ENCODE data around the gene SP3. TPM values are rescaled to one million over a fixed set of nuclear protein-coding genes. Genes with fewer than 3 reads are reported as not detected.

Gene SP3
- total and polyA plus RNA-seq, 9 of the 15 experiments (the other 6 are each of a cell fraction or from before 2014, with no cell fraction given): 12.0 to 106 (median 74.9) TPM

GRCh38 chr2:173860082-173860481 is 105.1 kb downstream of the SP3 start (continued):
- TF ChIP-seq HBP1 (CRISPR knock-in tag; IDR thresholded peaks at IDR 0.05) (no peak), CREB3L1 (IDR thresholded peaks at IDR 0.05; ENCODE audit: borderline replicate concordance, low read depth) (no peak), MAFK (IDR thresholded peaks at IDR 0.05; ENCODE audit: low read length) (no peak), TAF9B (IDR thresholded peaks at IDR 0.05; ENCODE audit: partially characterized antibody) (no peak), SIN3B (IDR thresholded peaks at IDR 0.05; ENCODE audit: low read depth) (no peak), CAMTA2 (CRISPR knock-in tag; conservative IDR thresholded peaks at IDR 0.05) (no peak), L3MBTL2 (IDR thresholded peaks at IDR 0.05) (peak; percentile 33; the same call in 1 of the 2 replicates), NRF1 (conservative IDR thresholded peaks at IDR 0.05 in 1 of 2, IDR thresholded peaks at IDR 0.05 in 1 of 2) (peak; percentile 29 to 43; a peak in 1 of 4 replicates), ZNF79 (CRISPR knock-in tag; IDR thresholded peaks at IDR 0.05; ENCODE audit: low read depth) (no peak), ZSCAN32 (CRISPR knock-in tag; IDR thresholded peaks at IDR 0.05) (no peak), ZNF717 (CRISPR knock-in tag; IDR thresholded peaks at IDR 0.05) (no peak), MTA2 (IDR thresholded peaks at IDR 0.05; ENCODE audit: low read depth) (no peak), PCBP1 (IDR thresholded peaks at IDR 0.05; ENCODE audit: low read depth, low read length, poor library complexity, severe bottlenecking) (no peak)

Measured in K562 (cell line).